Muscle layer of duodenum (tissue), 2 donors: ENCODE measurements around the gene UTP11.

ENCODE experiments used
- H3K27ac ChIP-seq: one replicate; pipeline ENCODE4 v1.7.0; 2013; ENCODE audit warnings: mild to moderate bottlenecking, low read length
- H3K27me3 ChIP-seq: one replicate; pipeline ENCODE4 v1.7.0; 2013; ENCODE audit warnings: low read depth, mild to moderate bottlenecking, control low read depth, low read length
- H3K36me3 ChIP-seq, 2 donors: one replicate each; pipeline ENCODE4 v1.7.0; 2013; ENCODE audit warnings: low read length in 2 of 2, control low read depth in 1 of 2, mild to moderate bottlenecking in 1 of 2; ENCODE audit not compliant: insufficient read depth in 2 of 2, control insufficient read depth in 1 of 2
- H3K4me1 ChIP-seq, 2 donors: one replicate each; pipeline ENCODE4 v1.7.0; 2013; ENCODE audit warnings: low read length in 2 of 2, mild to moderate bottlenecking in 2 of 2, control low read depth in 1 of 2, moderate library complexity in 1 of 2; ENCODE audit not compliant: insufficient read depth in 2 of 2, control insufficient read depth in 1 of 2
- H3K4me3 ChIP-seq, 2 donors: one replicate each; pipeline ENCODE4 v1.7.0; 2013; ENCODE audit warnings: low read length in 2 of 2, low read depth in 1 of 2, mild to moderate bottlenecking in 1 of 2
- H3K9me3 ChIP-seq, 2 donors: one replicate each; pipeline ENCODE4 v1.7.0; 2013; ENCODE audit warnings: low read length in 2 of 2, control low read depth in 1 of 2, mild to moderate bottlenecking in 1 of 2; ENCODE audit not compliant: control insufficient read depth in 1 of 2
- donor health status: healthy.

The UTP11 gene

DNA sequence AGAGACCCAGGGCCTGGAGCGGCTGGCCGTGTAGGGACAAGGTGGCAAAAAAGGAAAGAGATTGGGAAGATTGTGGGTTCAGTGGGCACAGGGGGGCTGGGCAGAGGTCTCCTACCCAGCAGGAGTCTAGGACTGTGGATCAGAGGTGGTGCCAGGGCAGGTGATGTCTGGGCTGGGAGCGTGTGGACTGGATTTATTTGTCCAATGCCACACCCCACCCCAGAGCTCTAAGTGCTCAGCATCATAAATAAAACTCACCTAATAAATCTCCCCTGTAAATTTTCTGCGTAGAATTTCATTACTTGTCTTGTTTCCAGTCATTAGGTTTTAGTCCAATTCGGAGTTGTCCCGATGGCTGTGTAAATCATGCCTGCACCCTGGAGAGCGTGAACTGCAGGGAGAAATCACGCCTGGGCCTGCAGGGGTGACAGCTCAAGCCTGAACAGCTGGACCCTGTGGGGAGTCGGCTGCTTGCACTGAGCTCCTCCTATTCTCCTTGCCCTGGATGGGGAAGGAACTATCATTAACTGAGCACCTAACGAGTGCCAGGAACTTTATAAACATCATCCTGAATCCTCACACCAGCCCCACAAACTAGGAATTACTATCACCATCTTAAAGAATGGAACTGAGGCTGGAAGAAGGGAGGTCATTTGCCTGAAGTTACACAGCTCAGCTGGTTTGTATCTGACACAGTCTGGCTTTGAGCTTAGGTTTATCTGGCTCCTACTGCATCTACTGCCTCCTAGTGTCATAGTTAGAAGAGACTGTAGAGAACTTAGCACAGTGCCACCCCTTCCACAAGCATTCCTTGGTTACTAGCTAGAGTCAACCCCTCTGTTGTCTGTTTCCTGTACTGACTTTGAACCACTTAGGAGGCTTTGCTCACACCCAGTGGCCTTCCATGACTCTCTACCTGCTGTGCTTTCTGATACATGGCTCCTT lies 59.0 kb downstream of the UTP11 start:
- Histone ChIP-seq H3K9me3 (no peaks in the 10 kb centered on the region), H3K36me3 (no peaks in the 10 kb centered on the region), H3K4me3 (no peak overlapping the region), H3K4me1 (no peaks in the 10 kb centered on the region), H3K27me3 (peaks cover 4% of the 10 kb centered on the region), H3K27ac (no peak overlapping the region)

DNA sequence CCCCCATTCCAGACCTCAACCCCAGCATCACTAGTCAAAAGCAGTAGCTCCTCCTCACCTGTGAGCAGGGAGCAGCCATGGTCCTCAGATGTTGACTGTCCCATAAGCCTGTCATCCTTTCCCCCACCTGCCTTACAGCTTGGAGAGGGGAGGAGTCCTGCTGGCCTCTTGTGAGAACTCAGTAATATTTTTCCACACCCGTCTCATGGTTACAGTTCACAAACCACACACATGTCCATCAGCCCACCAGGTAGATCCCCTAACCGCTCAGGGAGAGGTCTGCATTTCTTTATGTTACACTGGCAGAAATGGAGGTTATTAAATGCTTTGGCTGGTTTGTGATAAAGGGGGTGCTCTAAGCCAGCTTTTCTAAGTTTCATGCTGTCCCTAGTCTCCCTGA lies 60.3 kb downstream of the UTP11 start:
- Histone ChIP-seq H3K27me3 (peaks cover 4% of the 10 kb centered on the region), H3K9me3 (no peaks in the 10 kb centered on the region), H3K4me1 (no peaks in the 10 kb centered on the region), H3K27ac (no peak overlapping the region), H3K4me3 (no peak overlapping the region), H3K36me3 (no peaks in the 10 kb centered on the region)

DNA sequence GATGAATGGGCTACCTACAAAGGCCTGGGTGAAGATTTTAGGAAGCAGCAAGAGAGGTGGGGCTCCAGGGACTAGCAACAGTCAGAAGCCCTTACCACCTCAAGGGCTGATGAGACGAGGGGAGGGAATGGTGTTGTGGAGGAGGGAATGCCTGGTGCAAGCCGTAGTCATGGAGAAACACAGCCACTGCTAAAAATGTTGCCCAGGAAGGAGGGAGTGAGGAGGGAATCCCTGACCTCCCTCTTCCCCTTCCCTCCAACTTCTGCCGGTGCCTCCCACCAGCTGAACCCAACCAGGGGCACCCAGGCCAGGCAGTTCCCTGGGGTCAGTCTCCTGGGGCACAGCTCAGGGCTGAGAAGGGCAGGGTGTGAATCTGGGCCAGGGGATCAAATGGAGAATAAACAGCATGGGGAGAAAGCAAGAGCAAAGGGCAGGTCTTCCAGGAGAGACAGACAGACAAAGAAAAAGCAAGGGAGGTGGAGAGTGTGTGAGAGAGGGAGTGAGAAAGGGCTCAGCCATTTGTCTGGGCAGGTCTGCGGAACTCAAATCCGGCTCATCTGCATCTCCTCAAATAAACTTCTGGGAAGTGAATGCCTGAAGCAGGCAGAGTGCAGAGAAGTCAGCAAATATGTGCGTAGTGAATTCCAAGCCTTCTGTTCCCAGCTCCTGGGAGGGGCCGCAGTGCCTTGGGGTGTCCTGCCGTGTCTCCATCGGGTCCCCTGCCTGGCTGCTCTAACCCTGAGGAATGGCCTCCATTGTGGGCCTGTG lies 61.2 kb downstream of the UTP11 start:
- Histone ChIP-seq H3K27ac (no peak overlapping the region), H3K27me3 (no peaks in the 10 kb centered on the region), H3K4me1 (no peaks in the 10 kb centered on the region), H3K9me3 (no peaks in the 10 kb centered on the region), H3K4me3 (no peak overlapping the region), H3K36me3 (no peaks in the 10 kb centered on the region)

DNA sequence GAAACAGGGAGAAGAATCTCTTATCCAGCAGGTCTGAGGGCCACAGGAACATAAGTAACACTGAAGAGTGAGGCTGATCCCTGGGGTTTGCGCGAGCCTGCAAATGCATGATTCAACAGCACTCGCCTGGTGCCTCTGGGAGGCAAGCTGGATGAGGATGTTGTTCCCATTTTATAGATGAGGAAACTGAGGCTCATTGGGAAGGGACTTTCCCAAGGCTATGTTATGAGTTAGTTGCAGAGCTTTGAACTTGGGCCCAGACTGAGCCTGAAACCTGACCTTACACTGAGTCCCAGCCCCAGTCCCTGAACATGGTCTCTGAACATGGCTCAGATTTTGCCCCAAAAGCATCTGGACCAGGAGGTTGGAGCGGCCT lies 61.8 kb downstream of the UTP11 start:
- Histone ChIP-seq H3K27me3 (no peaks in the 10 kb centered on the region), H3K36me3 (no peaks in the 10 kb centered on the region)

More for the DNA sequence above, 61.8 kb downstream of the UTP11 start:
- no peak overlapping the region for H3K27ac ChIP-seq
- H3K4me1 ChIP-seq: no peaks in the 10 kb centered on the region
- H3K4me3 ChIP-seq: no peak overlapping the region
- H3K9me3 ChIP-seq: no peaks in the 10 kb centered on the region
